Nephron progenitor cell (in vitro differentiated cells): Measurements from ENCODE around the gene XPO5.

ENCODE experiments used
- DNase-seq: peaks from one replicate; pipeline ENCODE4 v3.0.0; 2021
- H3K27ac Mint-ChIP-seq: 2 replicates; pipeline ENCODE4 v1.8.0; 2021; ENCODE audit warnings: mild to moderate bottlenecking, moderate library complexity, mixed read lengths
- H3K27me3 Mint-ChIP-seq: 2 replicates; pipeline ENCODE4 v1.8.0; 2021; ENCODE audit warnings: mild to moderate bottlenecking, low read depth, mixed read lengths; ENCODE audit not compliant: poor library complexity
- H3K36me3 Mint-ChIP-seq: 2 replicates; pipeline ENCODE4 v1.8.0; 2021; ENCODE audit warnings: low read depth, mixed read lengths
- H3K4me1 Mint-ChIP-seq: 2 replicates; pipeline ENCODE4 v1.8.0; 2021; ENCODE audit warnings: mixed read lengths
- H3K4me3 Mint-ChIP-seq: 2 replicates; pipeline ENCODE4 v1.8.0; 2021; ENCODE audit warnings: mild to moderate bottlenecking, moderate library complexity, mixed read lengths
- H3K9me3 Mint-ChIP-seq: 2 replicates; pipeline ENCODE4 v1.8.0; 2021; ENCODE audit warnings: mild to moderate bottlenecking, moderate library complexity, mixed read lengths
- CTCF ChIP-seq: fragments of 200-600 bp; sonication (generic); IDR thresholded peaks from 2 replicates; pipeline ENCODE4 v1.5.0; 2021; ENCODE audit warnings: antibody characterized with exemption

XPO5 gene

GRCh38 chr6:43506171-43506570 is 69.7 kb downstream of the XPO5 start:
- Mint-ChIP-seq H3K27me3 (peaks cover 25% of the 10 kb centered on the region), H3K36me3 (peaks cover 23% of the 10 kb centered on the region), H3K4me3 (no peak overlapping the region), H3K4me1 (peaks cover 12% of the 10 kb centered on the region), H3K9me3 (no peaks in the 10 kb centered on the region), H3K27ac (no peak overlapping the region)
- DNase-seq, result no peak
- TF ChIP-seq CTCF, result no peak

DNA sequence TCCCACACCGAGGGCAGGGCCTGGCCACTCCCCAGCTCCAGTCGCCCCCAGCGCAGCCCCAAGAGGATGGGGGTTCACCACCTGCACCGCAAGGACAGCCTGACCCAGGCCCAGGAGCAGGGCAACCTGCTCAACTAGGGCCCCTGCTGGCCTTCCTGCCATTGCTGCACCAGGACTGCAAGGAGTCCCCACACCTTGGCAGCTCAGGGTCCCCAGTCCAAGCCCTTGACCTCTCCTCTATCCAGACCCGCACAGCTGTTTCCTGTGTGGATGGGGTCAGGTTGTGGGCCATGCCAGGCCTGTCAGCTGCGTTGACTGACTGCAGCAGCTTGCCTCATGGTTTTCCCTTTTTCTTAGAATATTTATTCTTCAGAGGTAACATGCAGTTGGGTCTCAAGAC is 70.1 kb downstream of the XPO5 start:
- no peak overlapping the region for H3K4me3 Mint-ChIP-seq
- H3K27me3 Mint-ChIP-seq, result peaks cover 23% of the 10 kb centered on the region
- H3K9me3 Mint-ChIP-seq, result no peaks in the 10 kb centered on the region
- no peak for DNase-seq
- H3K4me1 Mint-ChIP-seq, result peaks cover 12% of the 10 kb centered on the region
- H3K27ac Mint-ChIP-seq, result no peak overlapping the region
- H3K36me3 Mint-ChIP-seq, result peaks cover 24% of the 10 kb centered on the region
- TF ChIP-seq CTCF, result no peak

GRCh38 chr6:43504756-43505593 is 70.9 kb downstream of the XPO5 start:
- Mint-ChIP-seq H3K4me3 (no peak overlapping the region), H3K4me1 (peaks cover 12% of the 10 kb centered on the region), H3K27me3 (peaks cover 22% of the 10 kb centered on the region), H3K36me3 (peaks cover 24% of the 10 kb centered on the region), H3K9me3 (no peaks in the 10 kb centered on the region), H3K27ac (no peak overlapping the region)
- DNase-seq, result no peak
- no peak for TF ChIP-seq CTCF

GRCh38 chr6:43503443-43503842 is 72.4 kb downstream of the XPO5 start:
- peaks cover 10% of the 10 kb centered on the region for H3K27me3 Mint-ChIP-seq
- H3K9me3 Mint-ChIP-seq, result no peaks in the 10 kb centered on the region
- H3K4me1 Mint-ChIP-seq, result peaks cover 2% of the 10 kb centered on the region
- TF ChIP-seq CTCF, result no peak
- H3K4me3 Mint-ChIP-seq, result no peak overlapping the region
- H3K36me3 Mint-ChIP-seq, result peaks cover 30% of the 10 kb centered on the region
- no peak for DNase-seq
- H3K27ac Mint-ChIP-seq, result peak overlapping the region; percentile 87

DNA sequence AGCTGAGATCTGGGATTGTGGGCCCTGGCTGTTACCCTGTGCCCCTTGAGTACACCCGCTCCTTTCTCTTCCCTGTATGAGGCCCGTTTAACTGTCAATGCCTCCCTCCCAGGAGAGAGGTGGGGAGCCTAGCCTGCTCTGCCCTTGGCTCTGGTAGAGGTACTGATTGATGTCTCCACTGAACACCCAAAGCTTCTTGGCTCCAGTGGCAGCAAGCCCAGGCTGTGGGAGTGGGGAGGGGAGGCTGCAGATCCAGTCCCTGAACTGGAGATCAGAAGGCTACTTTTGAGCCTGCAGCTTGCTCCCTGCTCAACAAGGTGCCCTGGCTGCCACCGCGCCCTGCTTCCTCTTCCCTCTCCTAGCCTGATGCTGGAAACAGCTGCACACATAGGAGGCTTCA is 73.2 kb downstream of the XPO5 start:
- H3K9me3 Mint-ChIP-seq, result no peaks in the 10 kb centered on the region
- DNase-seq, result no peak
- H3K36me3 Mint-ChIP-seq, result peaks cover 30% of the 10 kb centered on the region
- peaks cover 3% of the 10 kb centered on the region for H3K4me1 Mint-ChIP-seq
- TF ChIP-seq CTCF, result no peak
- H3K27ac Mint-ChIP-seq, result peak overlapping the region; percentile 29
- H3K27me3 Mint-ChIP-seq, result peaks cover 2% of the 10 kb centered on the region
- H3K4me3 Mint-ChIP-seq, result no peak overlapping the region

DNA sequence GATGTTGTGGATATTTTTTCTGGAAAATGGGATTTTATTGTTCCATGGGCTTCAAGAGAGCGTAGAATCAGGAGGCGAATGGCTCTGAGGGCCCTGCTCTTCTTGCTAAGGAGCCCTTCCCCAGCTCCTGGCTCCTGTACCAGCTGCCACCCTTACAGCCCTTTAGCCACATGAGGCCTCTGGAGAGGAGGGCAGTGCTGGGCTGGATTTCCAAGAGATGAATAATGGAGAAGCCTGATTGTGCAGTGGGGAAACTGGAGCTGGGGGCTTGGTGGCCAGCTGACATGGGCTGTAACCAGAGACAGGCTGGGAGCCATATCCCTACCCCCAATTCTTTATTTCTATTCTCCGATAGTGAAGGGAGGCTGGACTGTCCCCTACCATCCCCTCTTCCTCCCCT is 74.9 kb downstream of the XPO5 start:
- Mint-ChIP-seq H3K27ac (no peak overlapping the region), H3K36me3 (peaks cover 30% of the 10 kb centered on the region), H3K9me3 (no peaks in the 10 kb centered on the region), H3K4me3 (no peak overlapping the region), H3K27me3 (no peaks in the 10 kb centered on the region), H3K4me1 (peaks cover 20% of the 10 kb centered on the region)
- no peak for DNase-seq
- no peak for TF ChIP-seq CTCF
